Measurements from ENCODE around the gene GOLPH3L.
"Not testable (repeated sequence)": the region's sequence is repeated elsewhere in the genome, so short reads cannot be mapped to it uniquely, and the experiment has no call there.

The GOLPH3L gene

GRCh38 chr1:150615346-150616201 lies 81.4 kb downstream of the GOLPH3L start:
- DNase-seq (ENCODE audit: low spot score), result no peak

GRCh38 chr1:150613061-150613920 lies 83.7 kb downstream of the GOLPH3L start:
- peak overlapping the region; percentile 60 for H3K4me3 Mint-ChIP-seq
- DNase-seq (ENCODE audit: low spot score), result peak; percentile 70
- H3K9me3 Mint-ChIP-seq, result no peaks in the 10 kb centered on the region
- no peaks in the 10 kb centered on the region for H3K27me3 Mint-ChIP-seq (ENCODE audit: low read depth)
- H3K36me3 Mint-ChIP-seq (ENCODE audit: low read depth), result peaks cover 30% of the 10 kb centered on the region
- peaks cover 51% of the 10 kb centered on the region for H3K4me1 Mint-ChIP-seq (ENCODE audit: low read depth)
- peak overlapping the region; percentile 93 for H3K27ac Mint-ChIP-seq

More at GRCh38 chr1:150615346-150616201, 81.4 kb downstream of the GOLPH3L start:
- peaks cover 58% of the 10 kb centered on the region for H3K4me1 Mint-ChIP-seq (ENCODE audit: low read depth)
- no peaks in the 10 kb centered on the region for H3K27me3 Mint-ChIP-seq (ENCODE audit: low read depth)
- H3K36me3 Mint-ChIP-seq (ENCODE audit: low read depth), result peaks cover 46% of the 10 kb centered on the region
- H3K4me3 Mint-ChIP-seq, result peak overlapping the region; percentile 42
- H3K27ac Mint-ChIP-seq, result peak overlapping the region; percentile 66
- no peaks in the 10 kb centered on the region for H3K9me3 Mint-ChIP-seq

- Mint-ChIP-seq H3K36me3 (ENCODE audit: low read depth) (peaks cover 26% of the 10 kb centered on the region), H3K9me3 (no peaks in the 10 kb centered on the region), H3K4me3 (peak overlapping the region; percentile 18), H3K27me3 (ENCODE audit: low read depth) (no peaks in the 10 kb centered on the region), H3K4me1 (ENCODE audit: low read depth) (peaks cover 48% of the 10 kb centered on the region), H3K27ac (peak overlapping the region; percentile 93)
- DNase-seq (ENCODE audit: low spot score), result no peak
Observed at GRCh38 chr1:150612014-150612345, 85.0 kb downstream of the GOLPH3L start.

GRCh38 chr1:150610576-150610975 lies 86.4 kb downstream of the GOLPH3L start:
- Mint-ChIP-seq H3K4me1 (ENCODE audit: low read depth) (peaks cover 39% of the 10 kb centered on the region), H3K27ac (peak overlapping the region; percentile 93), H3K4me3 (no peak overlapping the region), H3K27me3 (ENCODE audit: low read depth) (no peaks in the 10 kb centered on the region), H3K36me3 (ENCODE audit: low read depth) (peaks cover 15% of the 10 kb centered on the region), H3K9me3 (no peaks in the 10 kb centered on the region)
- DNase-seq (ENCODE audit: low spot score), result no peak

- peaks cover 9% of the 10 kb centered on the region for H3K36me3 Mint-ChIP-seq (ENCODE audit: low read depth)
- DNase-seq (ENCODE audit: low spot score), result no peak
- no peak overlapping the region for H3K4me3 Mint-ChIP-seq
- peaks cover 35% of the 10 kb centered on the region for H3K4me1 Mint-ChIP-seq (ENCODE audit: low read depth)
- peak overlapping the region; percentile 21 for H3K27ac Mint-ChIP-seq
- H3K9me3 Mint-ChIP-seq, result no peaks in the 10 kb centered on the region
- no peaks in the 10 kb centered on the region for H3K27me3 Mint-ChIP-seq (ENCODE audit: low read depth)
Observed at GRCh38 chr1:150609732-150610131, 87.2 kb downstream of the GOLPH3L start.

GRCh38 chr1:150606463-150607142 lies 90.4 kb downstream of the GOLPH3L start:
- Mint-ChIP-seq H3K4me1 (ENCODE audit: low read depth) (peaks cover 16% of the 10 kb centered on the region), H3K27me3 (ENCODE audit: low read depth) (no peaks in the 10 kb centered on the region), H3K9me3 (no peaks in the 10 kb centered on the region), H3K4me3 (no peak overlapping the region), H3K36me3 (ENCODE audit: low read depth) (no peaks in the 10 kb centered on the region), H3K27ac (no peak overlapping the region)
- no peak for DNase-seq (ENCODE audit: low spot score)

- DNase-seq (ENCODE audit: low spot score); H3K27me3 Mint-ChIP-seq (ENCODE audit: low read depth); H3K9me3 Mint-ChIP-seq; H3K36me3 Mint-ChIP-seq (ENCODE audit: low read depth); H3K27ac Mint-ChIP-seq; H3K4me1 Mint-ChIP-seq (ENCODE audit: low read depth); H3K4me3 Mint-ChIP-seq: not testable (repeated sequence)
Observed at GRCh38 chr1:150605451-150605731, 91.6 kb downstream of the GOLPH3L start.

- H3K4me3 Mint-ChIP-seq, result no peak overlapping the region
- H3K9me3 Mint-ChIP-seq, result no peaks in the 10 kb centered on the region
- H3K27me3 Mint-ChIP-seq (ENCODE audit: low read depth), result no peaks in the 10 kb centered on the region
- peaks cover 9% of the 10 kb centered on the region for H3K4me1 Mint-ChIP-seq (ENCODE audit: low read depth)
- no peak for DNase-seq (ENCODE audit: low spot score)
- peak overlapping the region; percentile 26 for H3K27ac Mint-ChIP-seq
- H3K36me3 Mint-ChIP-seq (ENCODE audit: low read depth), result peaks cover 6% of the 10 kb centered on the region
Observed at GRCh38 chr1:150604226-150604588, 92.7 kb downstream of the GOLPH3L start.

GRCh38 chr1:150603711-150604110 lies 93.2 kb downstream of the GOLPH3L start:
- DNase-seq (ENCODE audit: low spot score), result no peak
- H3K4me1 Mint-ChIP-seq (ENCODE audit: low read depth), result peaks cover 9% of the 10 kb centered on the region
- H3K4me3 Mint-ChIP-seq, result no peak overlapping the region
- H3K27me3 Mint-ChIP-seq (ENCODE audit: low read depth), result no peaks in the 10 kb centered on the region
- H3K36me3 Mint-ChIP-seq (ENCODE audit: low read depth), result peaks cover 6% of the 10 kb centered on the region
- no peak overlapping the region for H3K27ac Mint-ChIP-seq
- H3K9me3 Mint-ChIP-seq, result no peaks in the 10 kb centered on the region

- not testable (repeated sequence) for DNase-seq (ENCODE audit: low spot score); H3K36me3 Mint-ChIP-seq (ENCODE audit: low read depth); H3K9me3 Mint-ChIP-seq; H3K4me1 Mint-ChIP-seq (ENCODE audit: low read depth); H3K27me3 Mint-ChIP-seq (ENCODE audit: low read depth); H3K27ac Mint-ChIP-seq; H3K4me3 Mint-ChIP-seq
Observed at GRCh38 chr1:150602372-150602771, 94.6 kb downstream of the GOLPH3L start.

GRCh38 chr1:150601540-150601939 lies 95.4 kb downstream of the GOLPH3L start:
- Mint-ChIP-seq H3K4me1 (ENCODE audit: low read depth) (peaks cover 8% of the 10 kb centered on the region), H3K27ac (no peak overlapping the region), H3K27me3 (ENCODE audit: low read depth) (no peaks in the 10 kb centered on the region), H3K9me3 (no peaks in the 10 kb centered on the region), H3K36me3 (ENCODE audit: low read depth) (peaks cover 6% of the 10 kb centered on the region), H3K4me3 (no peak overlapping the region)
- DNase-seq (ENCODE audit: low spot score), result no peak

GRCh38 chr1:150598346-150598745 lies 98.6 kb downstream of the GOLPH3L start:
- DNase-seq (ENCODE audit: low spot score); H3K27ac Mint-ChIP-seq; H3K9me3 Mint-ChIP-seq; H3K4me3 Mint-ChIP-seq; H3K4me1 Mint-ChIP-seq (ENCODE audit: low read depth); H3K27me3 Mint-ChIP-seq (ENCODE audit: low read depth): not testable (repeated sequence)
- H3K36me3 Mint-ChIP-seq (ENCODE audit: low read depth), result peaks cover 11% of the 10 kb centered on the region

GRCh38 chr1:150596976-150597375 lies 100.0 kb downstream of the GOLPH3L start:
- Mint-ChIP-seq H3K27ac (no peak overlapping the region), H3K27me3 (ENCODE audit: low read depth) (no peaks in the 10 kb centered on the region), H3K4me1 (ENCODE audit: low read depth) (peaks cover 3% of the 10 kb centered on the region), H3K9me3 (no peaks in the 10 kb centered on the region), H3K4me3 (no peak overlapping the region), H3K36me3 (ENCODE audit: low read depth) (peaks cover 11% of the 10 kb centered on the region)
- no peak for DNase-seq (ENCODE audit: low spot score)
